ENCODE results near the gene RPL9. TPM values are rescaled to one million over a fixed set of nuclear protein-coding genes. Genes with fewer than 3 reads are reported as not detected.
"Not testable (repeated sequence)": the region's sequence is repeated elsewhere in the genome, so short reads cannot be mapped to it uniquely, and the experiment has no call there.

The RPL9 gene
- total RNA-seq, 1 donor from 2014 or later = 1,562 TPM

DNA sequence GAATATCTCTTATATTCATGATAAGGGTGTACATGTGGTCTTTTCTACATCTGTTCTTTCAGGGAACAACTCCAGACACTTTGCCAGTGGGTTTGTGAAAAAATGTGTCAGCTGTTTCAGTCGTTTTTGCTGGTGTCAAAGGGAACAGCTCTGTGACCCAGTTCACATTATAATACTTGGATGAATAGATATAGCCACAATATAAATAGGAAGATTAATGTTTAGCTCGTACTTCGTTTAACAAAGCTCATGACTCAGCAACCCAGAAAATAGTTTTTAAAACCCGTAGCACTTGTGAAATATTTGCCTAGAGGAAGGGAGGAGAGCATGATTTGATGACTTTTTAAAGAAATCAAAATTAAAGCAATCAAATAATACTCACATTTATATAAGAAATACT, 8.0 kb upstream of the RPL9 start:
- Mint-ChIP-seq H3K9me3 (ENCODE audit: unreplicated experiment) (no peaks in the 10 kb centered on the region), H3K4me3 (ENCODE audit: unreplicated experiment) (no peak overlapping the region), H3K36me3 (ENCODE audit: low read depth, unreplicated experiment) (peaks cover 5% of the 10 kb centered on the region), H3K27me3 (ENCODE audit: unreplicated experiment) (no peaks in the 10 kb centered on the region), H3K27ac (ENCODE audit: unreplicated experiment) (no peak overlapping the region), H3K4me1 (ENCODE audit: unreplicated experiment) (no peaks in the 10 kb centered on the region)
- TF ChIP-seq CTCF (IDR thresholded peaks at IDR 0.05; ENCODE audit: unreplicated experiment) = no peak
- no peak for DNase-seq (ENCODE audit: low spot score)

DNA sequence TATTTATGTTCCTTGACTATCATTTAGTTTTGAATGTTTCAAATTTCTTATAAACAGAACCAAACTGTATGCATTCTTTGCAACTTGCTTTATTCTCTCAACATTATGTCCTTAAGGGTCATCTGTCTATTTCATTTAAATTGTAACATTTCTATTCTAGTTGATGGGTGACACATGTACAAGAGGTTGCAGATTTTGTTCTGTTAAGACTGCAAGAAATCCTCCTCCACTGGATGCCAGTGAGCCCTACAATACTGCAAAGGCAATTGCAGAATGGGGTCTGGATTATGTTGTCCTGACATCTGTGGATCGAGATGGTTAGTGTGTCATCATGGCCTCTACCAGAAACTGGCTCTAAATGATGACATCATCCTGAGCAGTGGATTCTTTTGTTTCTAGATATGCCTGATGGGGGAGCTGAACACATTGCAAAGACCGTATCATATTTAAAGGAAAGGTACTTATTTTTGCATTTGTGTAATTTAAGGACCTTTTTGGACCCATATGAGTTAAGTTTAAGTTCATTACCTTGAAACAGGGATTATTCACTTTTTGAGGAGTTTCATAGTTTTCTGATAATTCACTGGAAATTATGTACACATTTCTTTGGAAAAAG, 6.3 kb upstream of the RPL9 start:
- H3K4me3 Mint-ChIP-seq (ENCODE audit: unreplicated experiment) = peak overlapping the region; percentile 27

GRCh38 chr4:39458161-39458504, 589 bp downstream of the RPL9 start:
- DNase-seq (ENCODE audit: low spot score); H3K9me3 Mint-ChIP-seq (ENCODE audit: unreplicated experiment); H3K27me3 Mint-ChIP-seq (ENCODE audit: unreplicated experiment): not testable (repeated sequence)
- peaks cover 24% of the 10 kb centered on the region for H3K36me3 Mint-ChIP-seq (ENCODE audit: low read depth, unreplicated experiment)
- H3K27ac Mint-ChIP-seq (ENCODE audit: unreplicated experiment) = peak overlapping the region; percentile 99
- peak overlapping the region; percentile 99 for H3K4me3 Mint-ChIP-seq (ENCODE audit: unreplicated experiment)
- peaks cover 19% of the 10 kb centered on the region for H3K4me1 Mint-ChIP-seq (ENCODE audit: unreplicated experiment)

More for the DNA sequence above, 6.3 kb upstream of the RPL9 start:
- H3K27me3 Mint-ChIP-seq (ENCODE audit: unreplicated experiment) = no peaks in the 10 kb centered on the region
- no peaks in the 10 kb centered on the region for H3K9me3 Mint-ChIP-seq (ENCODE audit: unreplicated experiment)
- H3K36me3 Mint-ChIP-seq (ENCODE audit: low read depth, unreplicated experiment) = peaks cover 5% of the 10 kb centered on the region
- DNase-seq (ENCODE audit: low spot score) = no peak
- no peaks in the 10 kb centered on the region for H3K4me1 Mint-ChIP-seq (ENCODE audit: unreplicated experiment)
- H3K27ac Mint-ChIP-seq (ENCODE audit: unreplicated experiment) = no peak overlapping the region
- TF ChIP-seq CTCF (IDR thresholded peaks at IDR 0.05; ENCODE audit: unreplicated experiment) = no peak

DNA sequence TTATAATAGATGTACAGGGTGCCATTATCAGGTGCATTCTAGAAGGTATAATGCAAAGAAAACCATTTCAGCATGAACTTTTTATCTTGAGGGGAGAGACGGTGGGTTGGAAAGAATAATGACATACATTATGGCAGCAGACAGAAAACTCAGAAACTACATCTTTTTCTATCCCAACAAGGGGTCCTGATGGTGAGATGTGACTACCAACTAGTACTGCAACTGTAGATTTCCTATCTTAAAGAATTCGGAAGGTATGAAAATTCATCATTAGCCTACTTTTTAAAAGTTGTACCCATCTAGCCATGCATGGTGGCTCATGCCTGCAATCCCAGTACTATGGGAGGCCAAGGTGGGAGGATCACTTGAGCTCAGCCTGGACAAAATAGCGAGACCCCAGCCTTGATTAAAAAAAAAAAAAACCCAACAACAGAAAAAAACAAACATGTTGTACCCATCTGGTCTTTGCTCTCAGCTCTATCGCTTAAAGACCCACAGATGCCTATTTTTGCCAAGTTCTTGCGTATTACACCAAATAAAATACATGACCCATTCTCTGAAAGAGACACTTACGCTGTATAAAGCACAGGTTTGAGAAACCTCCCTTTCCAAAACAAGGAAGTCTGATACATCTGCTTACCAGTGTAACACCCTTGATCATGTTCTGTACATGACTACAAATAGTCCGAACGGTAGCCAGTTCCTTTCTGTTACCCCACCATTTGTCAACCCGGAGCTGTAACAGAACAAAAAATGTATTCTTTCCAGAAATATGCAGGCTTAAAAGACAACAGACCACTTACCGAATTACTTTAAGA, 1.6 kb downstream of the RPL9 start:
- Mint-ChIP-seq H3K9me3 (ENCODE audit: unreplicated experiment) (no peaks in the 10 kb centered on the region), H3K36me3 (ENCODE audit: low read depth, unreplicated experiment) (peaks cover 33% of the 10 kb centered on the region), H3K27me3 (ENCODE audit: unreplicated experiment) (peaks cover 6% of the 10 kb centered on the region), H3K4me3 (ENCODE audit: unreplicated experiment) (peak overlapping the region; percentile 99), H3K4me1 (ENCODE audit: unreplicated experiment) (peaks cover 21% of the 10 kb centered on the region), H3K27ac (ENCODE audit: unreplicated experiment) (peak overlapping the region; percentile 99)
- no peak for DNase-seq (ENCODE audit: low spot score)
- no peak for TF ChIP-seq CTCF (IDR thresholded peaks at IDR 0.05; ENCODE audit: unreplicated experiment)

- Mint-ChIP-seq H3K9me3 (ENCODE audit: unreplicated experiment) (no peaks in the 10 kb centered on the region), H3K4me1 (ENCODE audit: unreplicated experiment) (peaks cover 24% of the 10 kb centered on the region), H3K36me3 (ENCODE audit: low read depth, unreplicated experiment) (peaks cover 43% of the 10 kb centered on the region), H3K27ac (ENCODE audit: unreplicated experiment) (no peak overlapping the region), H3K27me3 (ENCODE audit: unreplicated experiment) (peaks cover 6% of the 10 kb centered on the region), H3K4me3 (ENCODE audit: unreplicated experiment) (peak overlapping the region; percentile 56)
- no peak for TF ChIP-seq CTCF (IDR thresholded peaks at IDR 0.05; ENCODE audit: unreplicated experiment)
- no peak for DNase-seq (ENCODE audit: low spot score)
Measured at GRCh38 chr4:39455486-39455885, 3.2 kb downstream of the RPL9 start.
